ENCODE results near the gene RELA.

Gene RELA

GRCh38 chr11:65660038-65660437 is 2.7 kb downstream of the RELA start (continued):
- TF ChIP-seq ZNF366 (tag by site-specific recombination; conservative IDR thresholded peaks at IDR 0.05) = no peak
- no peak for TF ChIP-seq ZNF768 (tag by site-specific recombination; IDR thresholded peaks at IDR 0.05)

GRCh38 chr11:65658174-65659021 is 4.3 kb downstream of the RELA start:
- Histone ChIP-seq H3K4me1 (ENCODE audit: control insufficient read depth, insufficient read depth, low read length) (0 out of 2 replicates have a peak, but pooled peaks cover under 1% of the 10 kb centered on the region), H3K36me3 (ENCODE audit: control insufficient read depth in 2 of 2, insufficient read depth in 1 of 2, low read length in 2 of 2) (peaks cover 7 to 80% of the 10 kb centered on the region in 2 experiments; a peak in 2 of 3 replicates), H3K27ac (ENCODE audit: extremely low read depth, low read depth, low read length) (no peak overlapping the region), H3K9me3 (ENCODE audit: control insufficient read depth, insufficient read depth, low read depth, low read length) (no peaks in the 10 kb centered on the region), H3K4me3 (ENCODE audit: low read depth, low read length) (no peak overlapping the region)
- POLR2A ChIA-PET = interaction anchor here (0.7 kb wide), 2 partner anchors 8 to 20 kb away, joined by 3 read pairs; partner anchors contain the start of gene SIPA1
- TF ChIP-seq ZBTB10 (tag by site-specific recombination; IDR thresholded peaks at IDR 0.05) (no peak), ZNF184 (tag by site-specific recombination; IDR thresholded peaks at IDR 0.05) (no peak), ZNF223 (tag by site-specific recombination; IDR thresholded peaks at IDR 0.05) (no peak), ZSCAN18 (tag by site-specific recombination; IDR thresholded peaks at IDR 0.05) (no peak), ZBTB49 (tag by site-specific recombination; IDR thresholded peaks at IDR 0.05; ENCODE audit: low read depth) (no peak), ZNF664 (tag by site-specific recombination; IDR thresholded peaks at IDR 0.05) (no peak), PRDM6 (tag by site-specific recombination; IDR thresholded peaks at IDR 0.05) (no peak), ZNF155 (tag by site-specific recombination; IDR thresholded peaks at IDR 0.05) (no peak), ZNF560 (tag by site-specific recombination; IDR thresholded peaks at IDR 0.05; ENCODE audit: borderline replicate concordance) (no peak), ZNF48 (tag by site-specific recombination; IDR thresholded peaks at IDR 0.05) (no peak), ZBTB11 (tag by site-specific recombination; conservative IDR thresholded peaks at IDR 0.05; ENCODE audit: low read depth) (no peak), ZNF114 (tag by site-specific recombination; IDR thresholded peaks at IDR 0.05) (no peak), ZNF555 (tag by site-specific recombination; conservative IDR thresholded peaks at IDR 0.05) (no peak), KLF7 (tag by site-specific recombination; IDR thresholded peaks at IDR 0.05; ENCODE audit: borderline replicate concordance) (no peak), ZNF571 (tag by site-specific recombination; IDR thresholded peaks at IDR 0.05) (no peak), GLIS1 (tag by site-specific recombination; IDR thresholded peaks at IDR 0.05) (no peak)
- CTCF ChIA-PET = interaction anchor here (0.6 kb wide), 1 partner anchor 9 kb away, joined by 3 read pairs; no protein-coding TSS in a partner anchor

Data from HEK293 (cell line).